Suprapubic skin (tissue), 4 donors: ENCODE data around the gene ACTN3.

Experiments
- EP300 ChIP-seq: sonication (generic); formaldehyde crosslinking; IDR thresholded peaks from one replicate; pipeline ENCODE4 v1.6.1; 2017; ENCODE audit warnings: antibody characterized with exemption
- POLR2A ChIP-seq, 2 donors: fragments of 450-650 bp; IDR thresholded peaks; one replicate each; pipeline ENCODE4 v1.6.1; 2017; ENCODE audit warnings: antibody characterized with exemption in 2 of 2, mild to moderate bottlenecking in 2 of 2, moderate library complexity in 2 of 2
- POLR2AphosphoS5 ChIP-seq, 3 donors: sonication (generic); formaldehyde crosslinking; IDR thresholded peaks; one replicate each; pipeline ENCODE4 v1.6.1; 2017; ENCODE audit warnings: antibody characterized with exemption in 3 of 3

DNA sequence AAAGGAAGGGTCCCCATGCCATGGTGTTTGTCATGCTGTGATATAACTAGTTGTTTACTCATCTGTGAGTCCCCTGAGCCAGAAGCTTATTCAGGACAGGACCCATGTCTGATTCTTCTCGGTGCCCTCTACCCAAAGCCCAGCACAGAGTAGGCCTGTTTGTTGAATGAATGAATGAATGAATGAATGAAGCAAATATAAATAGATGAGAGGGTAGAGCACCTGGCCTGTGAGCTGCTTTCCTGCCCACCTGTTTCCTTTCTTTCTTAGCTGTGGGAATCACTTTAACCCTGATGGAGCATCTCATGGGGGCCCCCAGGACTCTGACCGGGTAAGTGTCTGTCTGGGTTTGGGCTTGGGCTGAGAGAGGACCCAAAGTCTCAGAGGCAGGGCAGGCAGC, 53.5 kb downstream of the ACTN3 start:
- TF ChIP-seq POLR2A (IDR thresholded peaks at IDR 0.05) (no peak), EP300 (no peak), POLR2AphosphoS5 (IDR thresholded peaks at IDR 0.05) (no peak)
